OCI-LY3 (cell line): Measurements from ENCODE around the gene MED12L.

Experiments used
- EZH2phosphoT487 ChIP-seq: fragments of 200-600 bp; shearing (Covaris generic); IDR thresholded peaks from 2 replicates; pipeline ENCODE4 v1.6.1; 2018; ENCODE audit warnings: antibody characterized with exemption, mixed run types, low read depth
- TF ChIP-seq, protein P1 (sequence below): fragments of 200-600, 300-600 bp; sonication (generic); IDR thresholded peaks from 2 replicates; pipeline ENCODE4 v1.5.1; 2014; ENCODE audit warnings: antibody characterized with exemption, low read length, low read depth

DNA sequence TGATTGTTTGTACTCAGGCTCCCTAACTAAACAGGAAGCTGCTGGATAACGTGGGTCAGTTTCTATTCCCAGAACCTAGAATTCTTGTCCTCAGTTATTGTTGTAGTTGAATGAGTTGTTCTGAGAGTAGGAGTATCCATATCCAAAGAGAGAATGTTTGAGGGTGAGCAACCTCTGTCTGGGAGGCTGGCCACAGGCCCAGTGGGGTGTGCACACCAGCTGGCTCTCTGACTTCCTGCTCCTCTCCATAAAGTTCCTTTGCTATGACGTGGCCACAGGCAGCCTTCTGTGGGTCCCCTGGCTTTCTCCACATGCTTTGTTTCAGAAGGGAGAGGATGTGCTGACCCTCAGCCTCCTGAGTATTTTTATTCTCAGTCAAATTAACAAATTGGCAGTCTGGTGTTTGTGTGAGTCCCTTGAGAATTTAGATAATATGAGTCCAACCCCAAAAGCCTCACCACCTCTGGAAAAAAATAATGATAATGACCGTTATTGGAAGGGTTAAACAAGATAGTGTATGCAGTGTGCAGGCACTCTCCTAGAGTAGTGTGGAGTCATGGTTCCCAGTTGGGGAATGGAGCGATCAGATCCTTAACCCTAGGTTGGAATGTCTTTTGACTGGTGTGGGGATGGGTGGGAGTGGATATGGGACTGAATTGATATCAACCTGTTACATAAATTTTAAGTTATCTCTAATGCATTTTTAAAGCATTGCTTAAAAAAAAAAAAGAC lies 47.6 kb upstream of the MED12L start:
- TF ChIP-seq, protein P1, sequence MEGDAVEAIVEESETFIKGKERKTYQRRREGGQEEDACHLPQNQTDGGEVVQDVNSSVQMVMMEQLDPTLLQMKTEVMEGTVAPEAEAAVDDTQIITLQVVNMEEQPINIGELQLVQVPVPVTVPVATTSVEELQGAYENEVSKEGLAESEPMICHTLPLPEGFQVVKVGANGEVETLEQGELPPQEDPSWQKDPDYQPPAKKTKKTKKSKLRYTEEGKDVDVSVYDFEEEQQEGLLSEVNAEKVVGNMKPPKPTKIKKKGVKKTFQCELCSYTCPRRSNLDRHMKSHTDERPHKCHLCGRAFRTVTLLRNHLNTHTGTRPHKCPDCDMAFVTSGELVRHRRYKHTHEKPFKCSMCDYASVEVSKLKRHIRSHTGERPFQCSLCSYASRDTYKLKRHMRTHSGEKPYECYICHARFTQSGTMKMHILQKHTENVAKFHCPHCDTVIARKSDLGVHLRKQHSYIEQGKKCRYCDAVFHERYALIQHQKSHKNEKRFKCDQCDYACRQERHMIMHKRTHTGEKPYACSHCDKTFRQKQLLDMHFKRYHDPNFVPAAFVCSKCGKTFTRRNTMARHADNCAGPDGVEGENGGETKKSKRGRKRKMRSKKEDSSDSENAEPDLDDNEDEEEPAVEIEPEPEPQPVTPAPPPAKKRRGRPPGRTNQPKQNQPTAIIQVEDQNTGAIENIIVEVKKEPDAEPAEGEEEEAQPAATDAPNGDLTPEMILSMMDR = no peak
- TF ChIP-seq EZH2phosphoT487 = no peak
